ENCODE results near the gene POLR2M.

The POLR2M gene

GRCh38 chr15:57706405-57707209 lies at the start of gene POLR2M:
POLR2M (plus strand) TSS chr15:57706714; CDS start chr15:57706843, 129 bp downstream.
- DNase-seq: peak; percentile 99

GRCh38 chr15:57657619-57658018 lies 48.9 kb upstream of the POLR2M start:
- DNase-seq: no peak

GRCh38 chr15:57662091-57662744 lies 44.3 kb upstream of the POLR2M start:
- no peak for DNase-seq

- DNase-seq: no peak
Measured at GRCh38 chr15:57662802-57663201, 43.7 kb upstream of the POLR2M start.

- DNase-seq: no peak
Measured at GRCh38 chr15:57663262-57663661, 43.3 kb upstream of the POLR2M start.

GRCh38 chr15:57665194-57665593 lies 41.3 kb upstream of the POLR2M start:
- DNase-seq: no peak

GRCh38 chr15:57665939-57666338 lies 40.6 kb upstream of the POLR2M start:
- DNase-seq: no peak

- DNase-seq: no peak
Measured at GRCh38 chr15:57667171-57667849, 39.2 kb upstream of the POLR2M start.

- no peak for DNase-seq
Measured at GRCh38 chr15:57668016-57668415, 38.5 kb upstream of the POLR2M start.

GRCh38 chr15:57671636-57672035 lies 34.9 kb upstream of the POLR2M start:
- no peak for DNase-seq

GRCh38 chr15:57675481-57676181 lies 30.9 kb upstream of the POLR2M start:
- DNase-seq: no peak

- DNase-seq: no peak
Measured at GRCh38 chr15:57676585-57676984, 29.9 kb upstream of the POLR2M start.

- DNase-seq: no peak
Measured at GRCh38 chr15:57677204-57677603, 29.3 kb upstream of the POLR2M start.

- DNase-seq: no peak
Measured at GRCh38 chr15:57680021-57680420, 26.5 kb upstream of the POLR2M start.

- DNase-seq: no peak
Measured at GRCh38 chr15:57681011-57681410, 25.5 kb upstream of the POLR2M start.

- no peak for DNase-seq
Measured at GRCh38 chr15:57683481-57683880, 23.0 kb upstream of the POLR2M start.

GRCh38 chr15:57684491-57685151 lies 21.9 kb upstream of the POLR2M start:
- DNase-seq: no peak

GRCh38 chr15:57685306-57686095 lies 21.0 kb upstream of the POLR2M start:
- DNase-seq: no peak

- no peak for DNase-seq
Measured at GRCh38 chr15:57686657-57687056, 19.9 kb upstream of the POLR2M start.

GRCh38 chr15:57690341-57690966 lies 16.1 kb upstream of the POLR2M start:
- DNase-seq: no peak

- no peak for DNase-seq
Measured at GRCh38 chr15:57691082-57691481, 15.4 kb upstream of the POLR2M start.

All from hematopoietic multipotent progenitor cell treated with erythropoietin and hydrocortisone succinate and interleukin-3 and kit ligand, for 4 days (in vitro differentiated cells).